NCI-H1436 treated with DMSO at 0.1 percent for 48 hours (cell line): ENCODE measurements around the gene MLST8.

Source experiments
- DNase-seq: peaks from one replicate; lab custom pipeline; 2025; lab: John Stamatoyannopoulos, UW

MLST8 gene

GRCh38 chr16:2205104-2205966 is at the start of gene MLST8:
MLST8 (plus strand) TSS chr16:2205454; CDS start chr16:2206086, 632 bp downstream.
- DNase-seq: no peak

- no peak for DNase-seq
Measured at GRCh38 chr16:2155977-2156848, 49.0 kb upstream of the MLST8 start.

- no peak for DNase-seq
Measured at GRCh38 chr16:2156849-2157224, 48.4 kb upstream of the MLST8 start.

GRCh38 chr16:2157480-2158261 is 47.6 kb upstream of the MLST8 start:
- no peak for DNase-seq

- DNase-seq: no peak
Measured at GRCh38 chr16:2158262-2158638, 47.0 kb upstream of the MLST8 start.

GRCh38 chr16:2159175-2159838 is 45.9 kb upstream of the MLST8 start:
- DNase-seq: no peak

- DNase-seq: no peak
Measured at GRCh38 chr16:2160915-2161551, 44.2 kb upstream of the MLST8 start.

- no peak for DNase-seq
Measured at GRCh38 chr16:2161911-2162310, 43.3 kb upstream of the MLST8 start.

- no peak for DNase-seq
Measured at GRCh38 chr16:2162676-2163118, 42.6 kb upstream of the MLST8 start.

- DNase-seq: no peak
Measured at GRCh38 chr16:2163211-2163881, 41.9 kb upstream of the MLST8 start.

GRCh38 chr16:2165861-2166260 is 39.4 kb upstream of the MLST8 start:
- DNase-seq: no peak

GRCh38 chr16:2166263-2167067 is 38.8 kb upstream of the MLST8 start:
- DNase-seq: no peak

GRCh38 chr16:2167068-2167638 is 38.1 kb upstream of the MLST8 start:
- no peak for DNase-seq

GRCh38 chr16:2170080-2170479 is 35.2 kb upstream of the MLST8 start:
- DNase-seq: no peak

GRCh38 chr16:2170587-2171435 is 34.4 kb upstream of the MLST8 start:
- DNase-seq: no peak

GRCh38 chr16:2171601-2172178 is 33.6 kb upstream of the MLST8 start:
- DNase-seq: no peak

GRCh38 chr16:2172688-2173335 is 32.4 kb upstream of the MLST8 start:
- no peak for DNase-seq

GRCh38 chr16:2173366-2173765 is 31.9 kb upstream of the MLST8 start:
- DNase-seq: no peak
